HG03432 (cell line): ENCODE results near the gene UBN1.

Experiments used
- ATAC-seq: cut with Tn5 transposase; IDR thresholded peaks from one replicate; pipeline ENCODE4 v1.9.1; 2021; ENCODE audit warnings: mild to moderate bottlenecking, moderate library complexity; ENCODE audit not compliant: unreplicated experiment

Gene UBN1

GRCh38 chr16:4814046-4814445 lies 33.2 kb upstream of the UBN1 start:
- no peak for ATAC-seq

- no peak for ATAC-seq
Measured at GRCh38 chr16:4814542-4815173, 32.6 kb upstream of the UBN1 start.

- ATAC-seq, result no peak
Measured at GRCh38 chr16:4820652-4821051, 26.6 kb upstream of the UBN1 start.

- no peak for ATAC-seq
Measured at GRCh38 chr16:4825196-4825595, 22.1 kb upstream of the UBN1 start.

GRCh38 chr16:4826526-4826925 lies 20.8 kb upstream of the UBN1 start:
- no peak for ATAC-seq

GRCh38 chr16:4826980-4827379 lies 20.3 kb upstream of the UBN1 start:
- no peak for ATAC-seq

- no peak for ATAC-seq
Measured at GRCh38 chr16:4828567-4829321, 18.5 kb upstream of the UBN1 start.

GRCh38 chr16:4830408-4830807 lies 16.9 kb upstream of the UBN1 start:
- ATAC-seq, result no peak

GRCh38 chr16:4831616-4832015 lies 15.7 kb upstream of the UBN1 start:
- ATAC-seq, result no peak

- ATAC-seq, result no peak
Measured at GRCh38 chr16:4832698-4833343, 14.5 kb upstream of the UBN1 start.

- ATAC-seq, result no peak
Measured at GRCh38 chr16:4833584-4833983, 13.7 kb upstream of the UBN1 start.

GRCh38 chr16:4836727-4837126 lies 10.6 kb upstream of the UBN1 start:
- no peak for ATAC-seq

- ATAC-seq, result no peak
Measured at GRCh38 chr16:4837733-4838501, 9.4 kb upstream of the UBN1 start.

- ATAC-seq, result no peak
Measured at GRCh38 chr16:4839942-4840341, 7.3 kb upstream of the UBN1 start.

- no peak for ATAC-seq
Measured at GRCh38 chr16:4840984-4841383, 6.3 kb upstream of the UBN1 start.

- peak; percentile 20 for ATAC-seq
Measured at GRCh38 chr16:4846503-4846900, 779 bp upstream of the UBN1 start.

GRCh38 chr16:4847774-4848587 lies 700 bp downstream of the UBN1 start:
- peak; percentile 25 for ATAC-seq

GRCh38 chr16:4850211-4850610 lies 2.9 kb downstream of the UBN1 start:
- ATAC-seq, result no peak

GRCh38 chr16:4852221-4852872 lies 5.1 kb downstream of the UBN1 start:
- ATAC-seq, result no peak

- no peak for ATAC-seq
Measured at GRCh38 chr16:4855371-4855770, 8.1 kb downstream of the UBN1 start.
